NCI-H187 (cell line): Measurements from ENCODE around the gene GPC6.

Source experiments
- DNase-seq, 2 experiments: peaks; one replicate each; lab custom pipeline; 2025; lab: John Stamatoyannopoulos, UW

Gene GPC6

DNA sequence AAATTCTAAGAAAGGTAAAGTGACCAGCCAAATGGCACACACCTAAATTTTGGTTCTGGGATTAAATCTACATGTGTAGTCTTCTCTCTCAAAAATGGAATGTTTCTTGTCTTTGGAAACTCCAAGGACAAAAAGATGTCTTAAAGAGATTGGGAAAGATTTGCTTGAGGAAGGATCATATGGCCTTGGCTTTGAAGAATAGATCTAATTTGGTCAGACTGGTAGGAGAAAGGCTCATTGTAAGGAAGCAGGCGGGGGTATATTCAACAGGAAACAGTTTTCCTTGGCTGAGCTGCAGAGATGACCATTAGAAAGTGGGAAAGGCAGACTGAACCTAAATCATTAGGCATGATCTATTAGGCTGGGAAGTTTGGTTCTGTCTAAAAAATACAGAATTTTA, 887.6 kb downstream of the GPC6 start:
- DNase-seq = no peak

DNA sequence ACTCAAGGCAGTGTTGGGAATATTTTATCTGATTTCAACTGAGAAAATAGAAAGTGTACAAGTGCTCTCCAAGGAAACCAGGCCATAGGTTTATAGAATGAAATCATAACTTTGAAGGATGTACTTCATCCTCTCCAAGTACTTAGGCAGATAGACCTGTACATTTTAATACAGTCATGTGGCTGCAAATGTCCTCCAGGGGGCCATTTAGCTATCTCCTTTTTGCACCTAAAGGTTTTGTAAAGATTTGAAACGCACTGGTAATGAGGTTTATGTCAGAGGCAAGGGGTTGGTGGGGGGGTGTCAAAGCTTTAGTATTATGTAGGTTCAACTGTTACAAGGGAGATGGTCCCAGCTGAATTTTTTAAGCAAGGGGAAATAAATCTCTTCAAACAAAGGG, 888.4 kb downstream of the GPC6 start:
- DNase-seq = peak; percentile 30 to 61

- DNase-seq = no peak
Measured at GRCh38 chr13:94119360-94119936, 892.8 kb downstream of the GPC6 start.

GRCh38 chr13:94120878-94121277, 894.3 kb downstream of the GPC6 start:
- no peak for DNase-seq

DNA sequence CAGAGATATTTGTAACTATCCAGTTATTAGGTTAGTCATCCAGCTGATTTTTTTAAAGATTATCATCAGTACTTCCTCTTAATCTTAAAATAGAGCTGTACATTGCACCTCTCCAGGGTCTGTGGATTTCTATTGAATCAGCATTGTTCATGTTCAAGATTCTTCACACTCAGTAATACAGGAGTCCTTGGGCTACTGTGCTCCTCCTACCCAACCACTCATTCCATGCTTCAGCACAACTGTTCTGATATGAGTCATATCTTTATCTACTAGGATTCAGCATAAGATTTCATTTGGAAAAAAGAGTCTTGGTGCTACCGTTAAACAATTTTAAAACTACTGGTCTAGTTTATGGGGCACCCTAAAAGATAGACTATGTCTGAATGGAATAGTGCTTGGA, 895.1 kb downstream of the GPC6 start:
- no peak for DNase-seq

GRCh38 chr13:94122300-94122915, 895.8 kb downstream of the GPC6 start:
- no peak for DNase-seq

DNA sequence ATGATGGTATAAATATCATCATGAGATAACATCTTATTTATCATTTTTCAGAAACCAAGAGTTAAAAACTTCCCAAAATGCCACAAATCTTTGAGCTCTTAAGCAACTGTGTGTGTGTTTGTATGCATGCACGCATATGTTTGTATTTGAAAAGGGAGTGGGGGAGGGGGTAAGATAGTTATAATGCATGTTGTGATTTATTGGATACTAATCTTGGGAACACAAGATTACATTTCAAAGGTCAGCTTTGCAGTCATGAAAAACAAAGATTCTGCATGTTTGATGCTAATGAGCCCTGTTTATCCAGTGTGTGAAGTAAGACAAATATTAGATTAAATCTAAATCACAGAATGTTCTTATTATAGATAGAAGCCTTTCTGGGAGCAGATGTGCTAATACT, 897.0 kb downstream of the GPC6 start:
- DNase-seq = no peak

GRCh38 chr13:94128430-94128829, 901.8 kb downstream of the GPC6 start:
- no peak for DNase-seq

DNA sequence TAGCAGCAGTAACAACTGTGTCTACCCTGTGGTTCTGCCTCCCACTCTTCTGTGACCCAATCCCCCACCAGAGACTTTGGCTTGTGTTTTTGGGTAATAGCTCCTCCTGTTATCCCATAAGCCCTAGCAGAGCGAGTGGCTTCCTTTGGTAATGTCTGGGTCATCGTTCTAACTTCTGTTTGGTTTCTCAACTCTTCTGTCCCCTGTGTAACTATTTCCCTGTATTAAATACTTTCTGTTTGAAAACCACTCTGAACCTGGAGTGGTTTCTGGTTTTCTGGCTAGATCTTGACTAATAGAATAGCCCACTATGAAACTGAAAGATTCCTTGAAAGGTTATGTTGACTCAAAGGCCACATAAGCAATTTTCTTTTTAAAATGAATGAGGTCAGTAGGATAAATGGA, 902.9 kb downstream of the GPC6 start:
- DNase-seq = no peak

DNA sequence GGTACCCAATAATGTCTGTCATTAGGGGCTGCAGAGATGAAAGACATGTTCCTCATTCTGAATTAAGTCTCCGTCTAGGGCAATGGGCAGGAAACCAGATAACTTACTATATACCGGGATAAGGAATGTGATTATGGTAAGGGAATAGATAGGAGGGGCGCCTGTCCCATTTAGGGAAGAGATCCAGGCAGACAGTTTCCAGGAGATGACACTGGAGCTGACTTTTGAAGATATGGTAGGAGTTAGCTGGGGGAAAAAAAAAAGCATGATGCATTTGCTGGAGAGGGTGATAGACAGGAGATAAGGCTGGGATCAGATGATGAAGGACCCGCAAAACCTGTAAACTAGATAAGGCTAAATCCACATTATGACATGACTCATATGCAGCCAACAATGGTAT, 912.2 kb downstream of the GPC6 start:
- no peak for DNase-seq

DNA sequence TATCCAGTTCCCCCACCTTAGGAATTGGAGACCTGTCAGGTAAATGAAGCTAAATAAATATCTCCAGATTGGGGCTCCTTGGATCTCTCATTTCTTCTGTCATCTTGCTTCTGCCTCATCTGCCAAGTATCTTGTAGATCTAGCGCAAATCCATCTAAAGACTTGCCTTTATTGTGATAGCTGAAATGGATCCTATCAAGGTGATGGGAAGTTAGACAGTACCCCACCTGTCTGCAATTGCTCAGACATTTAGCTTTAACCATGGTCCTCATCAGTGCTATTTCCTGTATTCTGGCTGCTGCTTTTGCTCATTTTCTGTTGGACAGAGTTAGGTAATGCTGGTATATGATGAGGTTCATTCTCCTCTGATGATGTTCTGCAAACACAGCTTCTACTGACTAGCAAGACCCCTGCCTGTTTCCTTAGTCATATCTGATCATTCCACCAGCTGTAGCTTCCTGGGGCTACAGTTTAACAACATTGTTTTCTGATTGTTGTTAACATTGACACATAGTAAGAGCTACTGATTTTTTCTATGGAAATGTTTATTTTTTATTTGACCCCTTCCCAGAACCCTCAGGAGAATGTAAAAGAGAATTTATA, 912.9 kb downstream of the GPC6 start:
- DNase-seq = no peak

- no peak for DNase-seq
Measured at GRCh38 chr13:94140027-94140426, 913.4 kb downstream of the GPC6 start.

DNA sequence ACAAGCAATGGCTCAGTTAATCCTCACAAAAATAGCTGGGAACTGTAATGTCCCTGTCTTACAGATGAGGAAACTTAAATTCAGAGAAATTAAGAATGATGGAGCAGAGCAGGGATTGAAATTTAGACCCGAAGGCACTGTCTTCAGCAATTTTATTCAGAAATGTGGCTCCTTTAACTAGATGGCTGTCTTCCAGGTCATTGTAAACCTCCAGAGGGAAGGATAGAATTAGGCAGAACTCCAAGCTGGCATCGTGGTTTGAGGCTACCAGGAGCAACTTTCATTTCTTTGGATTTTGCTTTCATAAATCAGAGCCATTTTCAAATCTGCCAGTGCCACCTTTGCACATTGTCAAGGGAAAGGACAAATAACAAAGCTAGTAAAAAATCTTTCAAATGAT, 913.9 kb downstream of the GPC6 start:
- DNase-seq = no peak

DNA sequence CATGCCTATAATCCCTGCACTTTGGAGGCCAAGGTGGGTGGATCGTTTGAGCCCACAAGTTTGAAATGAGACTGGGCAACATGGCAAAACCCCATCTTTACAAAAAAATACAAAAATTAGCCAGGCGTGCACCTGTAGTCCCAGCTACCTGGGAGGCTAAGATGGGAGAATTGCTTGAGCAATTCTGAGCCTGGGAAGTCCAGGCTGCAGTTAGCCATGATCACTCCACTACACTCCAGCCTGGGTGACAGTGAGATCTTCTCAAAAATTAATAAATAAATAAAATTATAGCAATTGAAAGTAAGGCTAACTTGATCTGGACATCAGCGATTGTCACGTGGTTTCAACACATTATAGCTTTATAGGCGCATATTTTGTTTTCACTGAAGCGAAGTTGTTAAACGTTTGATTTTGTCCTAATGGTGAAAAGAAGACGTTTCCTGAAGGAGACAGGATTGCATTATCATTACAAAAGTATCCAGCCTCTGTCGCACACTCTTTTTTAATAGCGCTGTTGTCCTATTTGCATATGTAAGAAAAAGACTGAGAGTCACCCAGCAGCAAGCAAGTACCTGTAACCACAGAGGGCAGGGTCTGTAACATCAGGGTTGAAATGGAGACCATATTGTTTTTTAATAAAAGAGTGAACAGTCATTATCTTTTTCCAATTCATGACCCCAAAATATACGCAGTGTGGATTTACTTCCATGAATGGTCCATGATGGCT, 917.2 kb downstream of the GPC6 start:
- no peak for DNase-seq

DNA sequence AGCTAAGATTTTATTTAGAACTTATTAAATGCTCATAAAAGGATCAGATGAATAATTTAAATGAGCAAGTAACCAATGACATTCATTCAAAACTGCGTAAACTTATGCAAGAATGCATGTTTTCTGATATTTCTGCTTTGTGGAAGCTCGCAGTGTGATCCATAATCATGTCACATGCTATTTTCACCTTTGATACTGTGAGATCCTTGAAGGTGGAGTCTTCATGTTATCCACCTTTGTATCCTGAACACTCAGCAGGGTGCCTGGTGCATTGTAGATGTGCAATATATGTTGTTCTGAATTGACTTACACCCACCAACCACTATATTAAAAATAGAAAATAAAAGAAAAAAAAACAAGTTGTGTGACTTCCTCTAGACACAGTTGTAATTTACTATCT, 919.4 kb downstream of the GPC6 start:
- DNase-seq = no peak

DNA sequence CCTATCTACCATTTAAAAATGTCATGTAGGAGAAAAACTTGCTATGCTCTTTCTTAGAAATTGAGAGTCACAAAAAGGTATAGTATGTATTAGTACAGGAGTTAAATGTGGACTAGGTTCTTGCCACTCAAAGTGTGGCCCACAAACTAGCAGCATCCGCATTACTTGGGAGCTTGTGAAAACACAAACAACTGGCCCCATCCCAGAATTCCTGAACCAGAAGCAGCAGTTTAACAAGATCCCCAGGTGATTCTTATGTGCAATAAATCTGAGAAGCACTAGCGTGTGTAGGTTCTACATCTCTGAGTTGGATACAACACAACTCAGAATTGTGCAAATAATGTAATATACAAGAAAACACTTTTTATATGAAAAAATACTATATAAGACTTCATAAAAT, 927.0 kb downstream of the GPC6 start:
- DNase-seq = no peak

DNA sequence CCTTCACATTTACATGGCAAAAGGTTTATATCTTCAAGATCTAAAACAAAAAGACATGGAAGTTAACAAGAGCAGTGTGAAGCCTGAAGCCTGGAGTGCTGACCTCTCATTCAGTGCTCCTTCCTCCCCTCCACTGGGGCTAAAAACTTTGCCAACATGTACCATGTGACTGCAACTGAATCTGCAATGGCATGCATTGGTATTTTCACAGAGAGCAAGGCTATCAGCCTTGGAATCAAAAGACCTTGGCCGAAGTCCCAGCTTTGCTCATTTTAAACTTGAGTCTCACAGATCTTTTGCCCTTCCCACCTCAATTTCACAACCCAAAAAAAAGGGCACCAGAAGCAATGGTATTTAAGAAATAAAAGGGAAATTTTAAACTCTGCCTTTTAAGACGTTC, 927.8 kb downstream of the GPC6 start:
- DNase-seq = no peak

DNA sequence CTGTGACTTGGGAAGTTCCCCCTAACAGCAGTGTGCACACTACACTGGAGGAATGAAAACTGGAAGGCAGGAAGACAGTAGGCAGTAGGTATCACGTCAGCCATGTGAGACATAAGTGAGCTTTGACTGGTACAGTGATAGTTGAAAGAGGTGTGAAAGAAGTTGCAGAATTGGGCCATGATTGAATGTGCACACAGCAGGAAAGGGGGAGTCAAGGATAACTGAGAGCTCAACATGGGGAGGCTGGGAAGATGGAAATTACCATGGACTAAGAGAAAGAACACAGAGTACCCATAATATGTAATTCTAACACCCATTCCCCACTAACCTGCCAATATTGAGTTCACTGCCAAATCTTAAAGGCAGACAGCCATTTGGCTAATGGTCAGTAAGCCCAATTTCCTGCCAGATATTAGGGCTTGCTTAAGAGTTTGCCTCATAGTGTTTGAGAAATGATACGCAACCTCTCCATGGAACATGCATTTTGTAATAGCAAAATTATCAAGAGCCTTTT, 931.2 kb downstream of the GPC6 start:
- no peak for DNase-seq

GRCh38 chr13:94160875-94161274, 934.3 kb downstream of the GPC6 start:
- no peak for DNase-seq

DNA sequence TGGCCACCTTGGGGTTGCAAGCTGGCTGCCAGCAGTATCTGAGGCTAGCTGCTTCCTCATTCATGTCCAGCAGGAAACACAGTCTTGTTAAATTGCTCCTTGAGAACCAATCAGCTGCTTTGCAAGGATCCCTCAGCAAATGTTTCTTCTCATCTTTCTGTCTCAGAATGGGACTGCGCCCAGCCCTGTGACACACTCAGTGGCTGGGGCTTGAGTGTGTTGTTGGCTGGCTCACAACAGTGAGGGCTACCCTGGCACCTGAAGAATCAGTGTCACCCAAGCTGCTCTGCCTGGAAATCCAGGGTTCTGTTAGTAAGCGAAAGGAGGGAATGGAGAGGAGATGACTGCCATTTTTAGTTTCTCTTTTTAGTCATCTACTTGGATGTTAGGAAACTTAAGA, 935.7 kb downstream of the GPC6 start:
- DNase-seq = no peak

- DNase-seq = no peak
Measured at GRCh38 chr13:94163535-94163934, 936.9 kb downstream of the GPC6 start.

DNA sequence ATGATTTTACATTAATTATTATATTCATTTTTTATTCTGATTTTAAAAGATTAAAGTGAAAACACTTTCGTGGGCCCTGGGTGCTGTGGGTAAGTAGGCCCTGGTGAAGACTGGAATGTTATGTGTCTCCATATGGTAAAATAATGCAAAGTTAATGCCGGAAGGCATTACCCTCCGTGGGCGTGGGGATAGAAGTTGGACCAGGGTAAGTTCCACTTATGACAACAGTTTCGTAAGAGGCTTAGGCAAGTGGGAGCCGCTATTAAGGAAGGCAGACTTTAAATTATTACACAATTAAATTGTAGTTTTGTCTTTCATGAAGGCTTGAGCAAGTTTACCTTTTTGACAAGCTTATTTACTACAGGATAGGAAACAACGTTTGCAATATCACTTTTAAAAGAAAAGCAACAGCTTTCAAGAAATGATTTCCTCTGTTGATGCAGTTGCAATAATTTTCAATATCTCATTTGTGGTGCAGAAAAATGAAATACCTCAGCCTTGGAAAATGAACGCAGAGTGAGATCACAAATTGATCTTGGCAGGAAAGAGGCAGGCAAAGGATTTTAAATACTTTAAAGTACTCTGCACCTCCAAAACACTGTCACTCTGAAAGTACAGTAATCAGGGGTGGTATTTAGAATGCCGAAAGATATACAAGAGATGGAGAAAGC, 942.3 kb downstream of the GPC6 start:
- DNase-seq = no peak
